Subcutaneous abdominal adipose tissue (tissue), 5 donors: ENCODE measurements around the gene PREX1.

Source experiments
- H3K27ac ChIP-seq: one replicate; pipeline ENCODE4 v1.7.0; 2013; ENCODE audit warnings: low read depth, mild to moderate bottlenecking, inconsistent platforms, low read length, moderate library complexity
- H3K27me3 ChIP-seq, 5 donors: one replicate each; pipeline ENCODE4 v1.7.0; 2013; ENCODE audit warnings: low read length in 5 of 5, inconsistent platforms in 1 of 5; ENCODE audit not compliant: control insufficient read depth in 5 of 5, insufficient read depth in 4 of 5
- H3K36me3 ChIP-seq, 5 donors: one replicate each; pipeline ENCODE4 v1.7.0; 2013; ENCODE audit warnings: low read length in 5 of 5; ENCODE audit not compliant: control insufficient read depth in 5 of 5, insufficient read depth in 5 of 5
- H3K4me1 ChIP-seq, 5 donors: one replicate each; pipeline ENCODE4 v1.7.0; 2013; ENCODE audit warnings: low read length in 5 of 5, mild to moderate bottlenecking in 3 of 5, moderate library complexity in 1 of 5; ENCODE audit not compliant: control insufficient read depth in 5 of 5, insufficient read depth in 5 of 5
- H3K4me3 ChIP-seq, 5 donors: one replicate each; pipeline ENCODE4 v1.7.0; 2013; ENCODE audit warnings: low read length in 5 of 5, low read depth in 1 of 5
- H3K9ac ChIP-seq, 5 donors: one replicate each; pipeline ENCODE4 v1.7.0; 2013; ENCODE audit warnings: low read length in 5 of 5, mild to moderate bottlenecking in 4 of 5, moderate library complexity in 3 of 5
- H3K9me3 ChIP-seq, 5 donors: one replicate each; pipeline ENCODE4 v1.7.0; 2013; ENCODE audit warnings: low read length in 5 of 5; ENCODE audit not compliant: control insufficient read depth in 5 of 5
- donor health status: healthy.
- donor health status: healthy.
- donor health status: healthy.
- donor health status: healthy.
- donor health status: healthy.

PREX1 gene

GRCh38 chr20:48750376-48750775, 77.4 kb downstream of the PREX1 start:
- Histone ChIP-seq H3K27ac (no peak overlapping the region), H3K36me3 (peaks cover 0 to 8% (median 0%) of the 10 kb centered on the region in 5 donors), H3K4me3 (no peak overlapping the region), H3K9me3 (peaks cover 0 to 9% (median 3%) of the 10 kb centered on the region in 5 donors), H3K4me1 (peaks cover 0 to 28% (median 10%) of the 10 kb centered on the region in 5 donors), H3K27me3 (peaks cover 0 to 18% (median 4%) of the 10 kb centered on the region in 5 donors), H3K9ac (no peak overlapping the region)

GRCh38 chr20:48749437-48749836, 78.4 kb downstream of the PREX1 start:
- Histone ChIP-seq H3K9ac (no peak overlapping the region), H3K4me3 (no peak overlapping the region), H3K27me3 (peaks cover 0 to 18% (median 4%) of the 10 kb centered on the region in 5 donors), H3K4me1 (peaks cover 0 to 28% (median 10%) of the 10 kb centered on the region in 5 donors), H3K36me3 (peaks cover 0 to 12% (median 0%) of the 10 kb centered on the region in 5 donors), H3K27ac (no peak overlapping the region), H3K9me3 (peaks cover 0 to under 1% (median 0%) of the 10 kb centered on the region in 5 donors)

- Histone ChIP-seq H3K9ac (no peak overlapping the region), H3K27me3 (peaks cover 2 to 19% (median 4%) of the 10 kb centered on the region in 5 donors), H3K9me3 (no peaks in the 10 kb centered on the region), H3K36me3 (peaks cover 0 to 19% (median 2%) of the 10 kb centered on the region in 5 donors), H3K4me3 (no peak overlapping the region), H3K4me1 (peaks cover 0 to 28% (median 10%) of the 10 kb centered on the region in 5 donors), H3K27ac (no peak overlapping the region)
These were observed 79.2 kb downstream of the PREX1 start for GRCh38 chr20:48748556-48748955.

- Histone ChIP-seq H3K9ac (no peak overlapping the region), H3K27ac (no peak overlapping the region), H3K4me1 (peaks cover 0 to 28% (median 10%) of the 10 kb centered on the region in 5 donors), H3K27me3 (peaks cover 3 to 20% (median 3%) of the 10 kb centered on the region in 5 donors), H3K36me3 (peaks cover 0 to 25% (median 2%) of the 10 kb centered on the region in 5 donors), H3K4me3 (no peak overlapping the region), H3K9me3 (no peaks in the 10 kb centered on the region)
These were observed 79.9 kb downstream of the PREX1 start for GRCh38 chr20:48747840-48748414.

GRCh38 chr20:48745330-48745729, 82.5 kb downstream of the PREX1 start:
- Histone ChIP-seq H3K4me1 (peaks cover 0 to 6% (median 0%) of the 10 kb centered on the region in 5 donors), H3K9ac (no peak overlapping the region), H3K4me3 (no peak overlapping the region), H3K27ac (no peak overlapping the region), H3K27me3 (peaks cover 3 to 14% (median 9%) of the 10 kb centered on the region in 5 donors), H3K9me3 (no peaks in the 10 kb centered on the region), H3K36me3 (peaks cover 0 to 38% (median 2%) of the 10 kb centered on the region in 5 donors)

- Histone ChIP-seq H3K4me3 (no peak overlapping the region), H3K36me3 (peaks cover 0 to 38% (median 2%) of the 10 kb centered on the region in 5 donors), H3K4me1 (peaks cover 0 to 6% (median 0%) of the 10 kb centered on the region in 5 donors), H3K27ac (no peak overlapping the region), H3K9ac (no peak overlapping the region), H3K9me3 (no peaks in the 10 kb centered on the region), H3K27me3 (peaks cover 0 to 19% (median 8%) of the 10 kb centered on the region in 5 donors)
These were observed 83.3 kb downstream of the PREX1 start for GRCh38 chr20:48744515-48744914.

- H3K4me1 ChIP-seq, result peaks cover 0 to 8% (median 0%) of the 10 kb centered on the region in 5 donors
- H3K36me3 ChIP-seq, result peaks cover 0 to 38% (median 2%) of the 10 kb centered on the region in 5 donors
- H3K27ac ChIP-seq, result no peak overlapping the region
- no peaks in the 10 kb centered on the region for H3K9me3 ChIP-seq
- no peak overlapping the region for H3K4me3 ChIP-seq
- H3K27me3 ChIP-seq, result peaks cover 0 to 13% (median 8%) of the 10 kb centered on the region in 5 donors
- no peak overlapping the region for H3K9ac ChIP-seq
These were observed 84.0 kb downstream of the PREX1 start for GRCh38 chr20:48743807-48744206.

- Histone ChIP-seq H3K27me3 (peaks cover 0 to 20% (median 8%) of the 10 kb centered on the region in 5 donors), H3K4me1 (peaks cover 0 to 15% (median 3%) of the 10 kb centered on the region in 5 donors), H3K9me3 (no peaks in the 10 kb centered on the region), H3K9ac (no peak overlapping the region), H3K4me3 (no peak overlapping the region), H3K36me3 (peaks cover 0 to 38% (median 2%) of the 10 kb centered on the region in 5 donors), H3K27ac (no peak overlapping the region)
These were observed 84.7 kb downstream of the PREX1 start for GRCh38 chr20:48742912-48743680.

- Histone ChIP-seq H3K9me3 (no peaks in the 10 kb centered on the region), H3K36me3 (peaks cover 0 to 33% (median 2%) of the 10 kb centered on the region in 5 donors), H3K4me3 (no peak overlapping the region), H3K27me3 (peaks cover 0 to 22% (median 9%) of the 10 kb centered on the region in 5 donors), H3K4me1 (peaks cover 0 to 17% (median 7%) of the 10 kb centered on the region in 5 donors), H3K27ac (no peak overlapping the region), H3K9ac (no peak overlapping the region)
These were observed 85.6 kb downstream of the PREX1 start for GRCh38 chr20:48742233-48742632.

GRCh38 chr20:48741669-48742068, 86.1 kb downstream of the PREX1 start:
- H3K27ac ChIP-seq, result no peak overlapping the region
- peaks cover 0 to 30% (median 2%) of the 10 kb centered on the region in 5 donors for H3K36me3 ChIP-seq
- H3K9me3 ChIP-seq, result no peaks in the 10 kb centered on the region

More at GRCh38 chr20:48741669-48742068, 86.1 kb downstream of the PREX1 start:
- H3K4me1 ChIP-seq, result peaks cover 0 to 17% (median 7%) of the 10 kb centered on the region in 5 donors
- H3K4me3 ChIP-seq, result no peak overlapping the region
- peaks cover 0 to 22% (median 9%) of the 10 kb centered on the region in 5 donors for H3K27me3 ChIP-seq
- H3K9ac ChIP-seq, result no peak overlapping the region
